Activated naive CD4-positive, alpha-beta T cell treated with anti-CD3 and anti-CD28 coated beads, Interleukin-2, amount 50 U/mL, for 72 hours (primary cell): ENCODE results near the gene FRAT2. TPM values are rescaled to one million over a fixed set of nuclear protein-coding genes. Genes with fewer than 3 reads are reported as not detected.

Source experiments
- ATAC-seq, 2 donors: fragments of 150-1000 bp; cut with Tn5 transposase; 2 replicates each; pipeline ENCODE4 v1.10.0; 2021; ENCODE audit warnings: mild to moderate bottlenecking in 2 of 2, moderate library complexity in 2 of 2
- DNase-seq, 2 donors: peaks; one replicate each; pipeline ENCODE4 v3.0.0; 2021 to 2022; ENCODE audit warnings: low spot score in 2 of 2
- H3K27ac Mint-ChIP-seq, 2 donors: one replicate each; pipeline ENCODE4 v1.8.0; 2022; ENCODE audit warnings: mild to moderate bottlenecking in 2 of 2, mixed read lengths in 2 of 2
- H3K36me3 Mint-ChIP-seq, 2 donors: one replicate each; pipeline ENCODE4 v1.8.0; 2022; ENCODE audit warnings: mixed read lengths in 2 of 2
- H3K9me3 Mint-ChIP-seq, 2 donors: one replicate each; pipeline ENCODE4 v1.8.0; 2022; ENCODE audit warnings: mixed read lengths in 2 of 2
- total RNA-seq, 2 donors: library from RNA; stranded (reverse); gene quantifications; one replicate each; pipeline ENCODE4 v1.2.3, GENCODE V29; 2022

The FRAT2 gene
- total RNA-seq, 2 donors from 2014 or later: 6.9 to 12.5 TPM

- Mint-ChIP-seq H3K9me3 (no peaks in the 10 kb centered on the region), H3K27ac (peak overlapping the region in 1 of 2 donors; percentile 75), H3K36me3 (peaks cover 14 to 17% of the 10 kb centered on the region in 2 donors)
- DNase-seq: no peak
- ATAC-seq: no peak
Measured at GRCh38 chr10:97335188-97335619, 675 bp upstream of the FRAT2 start.

- DNase-seq: peak; percentile 48 to 75
Measured at GRCh38 chr10:97333601-97334369, 744 bp downstream of the FRAT2 start.

GRCh38 chr10:97333351-97333600 lies 1.3 kb downstream of the FRAT2 start:
- Mint-ChIP-seq H3K36me3 (peaks cover 14 to 17% of the 10 kb centered on the region in 2 donors), H3K27ac (peak overlapping the region; percentile 84 to 89), H3K9me3 (no peaks in the 10 kb centered on the region)
- ATAC-seq (no peak), DNase-seq (no peak)

More at GRCh38 chr10:97333601-97334369, 744 bp downstream of the FRAT2 start:
- Mint-ChIP-seq H3K9me3 (no peaks in the 10 kb centered on the region), H3K27ac (peak overlapping the region; percentile 84 to 89), H3K36me3 (peaks cover 14 to 17% of the 10 kb centered on the region in 2 donors)
- peak; percentile 48 to 63 for ATAC-seq

- DNase-seq: peak in 1 of 2 donors; percentile 18
- Mint-ChIP-seq H3K36me3 (peaks cover 14 to 17% of the 10 kb centered on the region in 2 donors), H3K27ac (peak overlapping the region; percentile 84 to 93), H3K9me3 (no peaks in the 10 kb centered on the region)
- no peak for ATAC-seq
Measured at GRCh38 chr10:97332591-97333350, 1.8 kb downstream of the FRAT2 start.

- H3K27ac Mint-ChIP-seq: no peak overlapping the region
- DNase-seq: no peak
- no peaks in the 10 kb centered on the region for H3K9me3 Mint-ChIP-seq
- ATAC-seq: no peak
- H3K36me3 Mint-ChIP-seq: peaks cover 14 to 17% of the 10 kb centered on the region in 2 donors
Measured at GRCh38 chr10:97331153-97331703, 3.3 kb downstream of the FRAT2 start.

- Mint-ChIP-seq H3K9me3 (no peaks in the 10 kb centered on the region), H3K36me3 (peaks cover 14 to 17% of the 10 kb centered on the region in 2 donors), H3K27ac (no peak overlapping the region)
- no peak for DNase-seq
- ATAC-seq: no peak
Measured at GRCh38 chr10:97329766-97330165, 4.8 kb downstream of the FRAT2 start.

- no peaks in the 10 kb centered on the region for H3K9me3 Mint-ChIP-seq
- no peak for DNase-seq
- ATAC-seq: peak; percentile 53 to 79
- peak overlapping the region; percentile 67 to 75 for H3K27ac Mint-ChIP-seq
- H3K36me3 Mint-ChIP-seq: peaks cover 14 to 17% of the 10 kb centered on the region in 2 donors
Measured at GRCh38 chr10:97328646-97329453, 5.7 kb downstream of the FRAT2 start.

GRCh38 chr10:97327348-97328294 lies 6.9 kb downstream of the FRAT2 start:
- no peaks in the 10 kb centered on the region for H3K9me3 Mint-ChIP-seq
- no peak for DNase-seq
- ATAC-seq: peak; percentile 54 to 65
- H3K27ac Mint-ChIP-seq: peak overlapping the region; percentile 67 to 94
- peaks cover 6% of the 10 kb centered on the region in 2 donors for H3K36me3 Mint-ChIP-seq

GRCh38 chr10:97325754-97326153 lies 8.8 kb downstream of the FRAT2 start:
- ATAC-seq: no peak
- H3K9me3 Mint-ChIP-seq: no peaks in the 10 kb centered on the region
- H3K27ac Mint-ChIP-seq: no peak overlapping the region
- no peak for DNase-seq
- no peaks in the 10 kb centered on the region for H3K36me3 Mint-ChIP-seq

GRCh38 chr10:97323501-97323900 lies 11.0 kb downstream of the FRAT2 start:
- H3K36me3 Mint-ChIP-seq: peaks cover 0 to 8% of the 10 kb centered on the region in 2 donors
- ATAC-seq: no peak
- H3K9me3 Mint-ChIP-seq: no peaks in the 10 kb centered on the region
- DNase-seq: no peak
- no peak overlapping the region for H3K27ac Mint-ChIP-seq

GRCh38 chr10:97321804-97322190 lies 12.7 kb downstream of the FRAT2 start:
- Mint-ChIP-seq H3K27ac (no peak overlapping the region), H3K36me3 (peaks cover 0 to 8% of the 10 kb centered on the region in 2 donors), H3K9me3 (no peaks in the 10 kb centered on the region)
- ATAC-seq (no peak), DNase-seq (no peak)

GRCh38 chr10:97321032-97321803 lies 13.3 kb downstream of the FRAT2 start:
- peak in 1 of 2 donors; percentile 8 for DNase-seq
- Mint-ChIP-seq H3K9me3 (no peaks in the 10 kb centered on the region), H3K27ac (peak overlapping the region; percentile 46 to 85), H3K36me3 (peaks cover 0 to 8% of the 10 kb centered on the region in 2 donors)
- ATAC-seq: no peak

GRCh38 chr10:97320480-97321031 lies 14.0 kb downstream of the FRAT2 start:
- H3K9me3 Mint-ChIP-seq: no peaks in the 10 kb centered on the region
- ATAC-seq (peak; percentile 15 to 23), DNase-seq (peak in 1 of 2 donors; percentile 40)
- H3K36me3 Mint-ChIP-seq: peaks cover 0 to 8% of the 10 kb centered on the region in 2 donors
- peak overlapping the region; percentile 46 to 85 for H3K27ac Mint-ChIP-seq

- ATAC-seq (peak; percentile 46 to 57), DNase-seq (peak; percentile 60 to 67)
- Mint-ChIP-seq H3K27ac (peak overlapping the region; percentile 46 to 85), H3K36me3 (peaks cover 0 to 8% of the 10 kb centered on the region in 2 donors), H3K9me3 (no peaks in the 10 kb centered on the region)
Measured at GRCh38 chr10:97319671-97320479, 14.7 kb downstream of the FRAT2 start.
